Muscle layer of colon (tissue), 2 donors: Measurements from ENCODE around the gene ACADL.

Source experiments
- H3K27ac ChIP-seq: one replicate; pipeline ENCODE4 v1.7.0; 2013; ENCODE audit warnings: low read depth, mild to moderate bottlenecking, low read length, moderate library complexity
- H3K27me3 ChIP-seq, 2 donors: one replicate each; pipeline ENCODE4 v1.7.0; 2013; ENCODE audit warnings: low read length in 2 of 2, mild to moderate bottlenecking in 2 of 2; ENCODE audit not compliant: insufficient read depth in 2 of 2, control insufficient read depth in 1 of 2
- H3K36me3 ChIP-seq: one replicate; pipeline ENCODE4 v1.7.0; 2013; ENCODE audit warnings: mild to moderate bottlenecking, low read length; ENCODE audit not compliant: insufficient read depth
- H3K4me1 ChIP-seq: one replicate; pipeline ENCODE4 v1.7.0; 2013; ENCODE audit warnings: mild to moderate bottlenecking, low read length; ENCODE audit not compliant: insufficient read depth
- H3K4me3 ChIP-seq, 2 donors: one replicate each; pipeline ENCODE4 v1.7.0; 2013; ENCODE audit warnings: low read length in 2 of 2, low read depth in 1 of 2, mild to moderate bottlenecking in 1 of 2, moderate library complexity in 1 of 2
- H3K9ac ChIP-seq: one replicate; pipeline ENCODE4 v1.7.0; 2013; ENCODE audit warnings: low read length
- H3K9me3 ChIP-seq: one replicate; pipeline ENCODE4 v1.7.0; 2013; ENCODE audit warnings: mild to moderate bottlenecking, low read length
- donor health status: abdominal sarcoma.
- donor health status: Adenocarcinoma of cecum.

ACADL gene

GRCh38 chr2:210169516-210170195, 55.6 kb downstream of the ACADL start:
- Histone ChIP-seq H3K4me3 (peak overlapping the region; percentile 66 to 90), H3K9ac (peak overlapping the region; percentile 89), H3K36me3 (no peaks in the 10 kb centered on the region), H3K27me3 (no peaks in the 10 kb centered on the region), H3K9me3 (no peaks in the 10 kb centered on the region), H3K27ac (peak overlapping the region; percentile 98), H3K4me1 (peaks cover 35% of the 10 kb centered on the region)

- no peaks in the 10 kb centered on the region for H3K9me3 ChIP-seq
- no peak overlapping the region for H3K4me3 ChIP-seq
- no peaks in the 10 kb centered on the region for H3K36me3 ChIP-seq
- H3K27ac ChIP-seq, result no peak overlapping the region
- H3K4me1 ChIP-seq, result peaks cover 44% of the 10 kb centered on the region
- no peaks in the 10 kb centered on the region for H3K27me3 ChIP-seq
- no peak overlapping the region for H3K9ac ChIP-seq
These were observed 58.0 kb downstream of the ACADL start for GRCh38 chr2:210167227-210167626.

GRCh38 chr2:210162466-210163124, 62.7 kb downstream of the ACADL start:
- Histone ChIP-seq H3K27ac (no peak overlapping the region), H3K9ac (no peak overlapping the region)

GRCh38 chr2:210159059-210159458, 66.2 kb downstream of the ACADL start:
- Histone ChIP-seq H3K9ac (no peak overlapping the region), H3K4me1 (peaks cover 9% of the 10 kb centered on the region), H3K4me3 (no peak overlapping the region), H3K27ac (no peak overlapping the region), H3K9me3 (no peaks in the 10 kb centered on the region), H3K36me3 (peaks cover 3% of the 10 kb centered on the region), H3K27me3 (no peaks in the 10 kb centered on the region)

More at GRCh38 chr2:210162466-210163124, 62.7 kb downstream of the ACADL start:
- Histone ChIP-seq H3K4me3 (no peak overlapping the region), H3K4me1 (peaks cover 28% of the 10 kb centered on the region), H3K36me3 (no peaks in the 10 kb centered on the region), H3K9me3 (no peaks in the 10 kb centered on the region), H3K27me3 (no peaks in the 10 kb centered on the region)

GRCh38 chr2:210158236-210158635, 67.0 kb downstream of the ACADL start:
- H3K36me3 ChIP-seq, result peaks cover 10% of the 10 kb centered on the region
- H3K27me3 ChIP-seq, result no peaks in the 10 kb centered on the region
- no peaks in the 10 kb centered on the region for H3K9me3 ChIP-seq
- H3K4me1 ChIP-seq, result peaks cover 9% of the 10 kb centered on the region
- H3K4me3 ChIP-seq, result no peak overlapping the region
- H3K27ac ChIP-seq, result no peak overlapping the region
- H3K9ac ChIP-seq, result no peak overlapping the region

GRCh38 chr2:210157526-210157925, 67.7 kb downstream of the ACADL start:
- H3K27ac ChIP-seq, result no peak overlapping the region
- no peaks in the 10 kb centered on the region for H3K9me3 ChIP-seq

GRCh38 chr2:210147614-210148013, 77.6 kb downstream of the ACADL start:
- no peak overlapping the region for H3K27ac ChIP-seq
- H3K4me1 ChIP-seq, result no peaks in the 10 kb centered on the region
- peaks cover 22% of the 10 kb centered on the region for H3K36me3 ChIP-seq
- no peak overlapping the region for H3K4me3 ChIP-seq
- H3K27me3 ChIP-seq, result no peaks in the 10 kb centered on the region
- no peak overlapping the region for H3K9ac ChIP-seq
- no peaks in the 10 kb centered on the region for H3K9me3 ChIP-seq

More at GRCh38 chr2:210157526-210157925, 67.7 kb downstream of the ACADL start:
- H3K4me3 ChIP-seq, result no peak overlapping the region
- H3K27me3 ChIP-seq, result no peaks in the 10 kb centered on the region
- H3K36me3 ChIP-seq, result peaks cover 10% of the 10 kb centered on the region
- H3K4me1 ChIP-seq, result peaks cover 3% of the 10 kb centered on the region
- no peak overlapping the region for H3K9ac ChIP-seq
